Stimulated activated CD8-positive, alpha-beta memory T cell treated with anti-CD3 and anti-CD28 coated beads, Interleukin-15, amount 100 ng/mL, for 24 hours (primary cell): ENCODE results near the gene SERPIND1.

Experiments used
- DNase-seq: peaks from one replicate; pipeline ENCODE4 v3.0.0-alpha.2; 2020; ENCODE audit warnings: low read depth

Gene SERPIND1

GRCh38 chr22:20793748-20794649 is 20.1 kb downstream of the SERPIND1 start:
- DNase-seq = no peak

- no peak for DNase-seq
Measured at GRCh38 chr22:20794650-20795413, 20.9 kb downstream of the SERPIND1 start.

DNA sequence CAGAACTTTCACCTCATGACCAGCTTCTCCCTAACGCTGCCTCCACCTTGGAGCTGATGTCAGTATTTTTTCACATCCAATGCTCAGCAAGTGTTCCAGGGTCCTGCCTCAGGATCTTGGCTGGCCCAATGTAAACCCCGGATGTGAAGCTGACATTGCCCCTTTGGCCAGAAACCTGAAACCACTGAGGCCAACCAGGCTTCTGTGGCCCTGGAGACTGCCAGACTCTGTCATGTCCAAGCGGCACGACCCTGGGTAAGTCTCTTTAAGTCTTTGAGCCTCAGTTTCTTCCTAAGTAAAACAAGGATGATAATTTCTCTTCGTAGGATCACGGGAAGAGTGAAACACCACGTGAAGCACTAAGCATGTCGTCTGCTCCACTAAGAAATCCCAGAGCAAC is 22.8 kb downstream of the SERPIND1 start:
- DNase-seq = no peak

DNA sequence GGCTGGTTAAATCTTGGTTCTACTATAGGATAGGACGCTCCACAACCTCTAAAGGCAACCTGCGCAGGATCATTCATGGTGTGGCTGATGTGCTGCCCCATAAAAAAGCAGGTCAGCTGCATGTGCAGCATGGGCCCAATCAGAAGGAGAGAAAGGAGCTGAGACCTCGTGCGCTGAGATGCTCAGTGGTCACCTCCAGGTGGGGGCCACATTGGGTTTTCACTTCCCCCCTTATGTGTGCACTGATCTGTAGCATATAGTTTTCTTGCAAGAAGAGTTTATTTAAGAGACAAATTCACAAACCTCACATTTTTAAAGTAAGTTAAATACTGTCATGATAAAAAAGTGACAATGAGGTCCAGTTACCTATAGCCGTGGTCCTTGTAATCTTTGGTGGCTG is 24.3 kb downstream of the SERPIND1 start:
- no peak for DNase-seq

- DNase-seq = no peak
Measured at GRCh38 chr22:20798974-20799373, 25.1 kb downstream of the SERPIND1 start.

DNA sequence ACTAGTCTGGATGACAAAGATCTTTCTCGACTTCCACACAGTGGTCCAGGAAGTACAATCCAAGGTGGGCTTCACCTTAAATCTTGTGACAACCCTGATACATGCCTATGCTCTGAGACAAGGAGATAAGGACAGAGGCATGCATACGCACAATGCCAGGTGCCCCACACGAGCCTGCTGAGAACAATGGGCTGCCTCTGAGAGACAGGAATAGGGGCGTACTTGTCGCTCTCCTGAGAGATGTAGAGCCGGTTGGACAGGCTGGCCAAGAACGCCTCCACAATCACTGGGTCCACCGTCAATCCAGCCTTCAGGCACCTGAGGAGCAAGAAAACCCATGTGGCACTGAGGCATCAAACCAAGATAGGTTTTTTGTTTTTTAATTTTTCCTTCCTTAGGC is 25.5 kb downstream of the SERPIND1 start:
- no peak for DNase-seq

DNA sequence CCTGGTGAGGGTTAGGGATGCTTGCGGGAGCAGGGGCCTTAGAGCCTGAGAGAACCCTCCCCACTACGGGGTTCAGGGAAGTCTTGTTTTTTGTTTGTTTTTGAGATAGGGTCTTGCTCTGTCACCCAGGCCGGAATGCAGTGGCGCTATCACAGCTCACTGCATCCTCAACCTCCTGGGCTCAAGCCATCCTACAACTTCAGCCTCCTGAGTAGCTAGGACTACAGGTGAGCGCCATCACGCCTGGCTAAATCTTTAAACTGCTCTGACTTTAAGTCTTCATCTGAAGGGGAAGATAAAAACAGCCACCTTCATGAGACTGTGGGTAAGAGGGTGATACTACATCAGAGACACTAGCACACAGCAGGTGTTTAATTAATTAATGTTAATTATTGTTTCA is 28.5 kb downstream of the SERPIND1 start:
- no peak for DNase-seq

GRCh38 chr22:20802922-20803553 is 29.1 kb downstream of the SERPIND1 start:
- DNase-seq = no peak

GRCh38 chr22:20803696-20804324 is 29.9 kb downstream of the SERPIND1 start:
- no peak for DNase-seq

- DNase-seq = no peak
Measured at GRCh38 chr22:20804650-20805049, 30.7 kb downstream of the SERPIND1 start.

GRCh38 chr22:20805972-20806471 is 32.1 kb downstream of the SERPIND1 start:
- DNase-seq = no peak

DNA sequence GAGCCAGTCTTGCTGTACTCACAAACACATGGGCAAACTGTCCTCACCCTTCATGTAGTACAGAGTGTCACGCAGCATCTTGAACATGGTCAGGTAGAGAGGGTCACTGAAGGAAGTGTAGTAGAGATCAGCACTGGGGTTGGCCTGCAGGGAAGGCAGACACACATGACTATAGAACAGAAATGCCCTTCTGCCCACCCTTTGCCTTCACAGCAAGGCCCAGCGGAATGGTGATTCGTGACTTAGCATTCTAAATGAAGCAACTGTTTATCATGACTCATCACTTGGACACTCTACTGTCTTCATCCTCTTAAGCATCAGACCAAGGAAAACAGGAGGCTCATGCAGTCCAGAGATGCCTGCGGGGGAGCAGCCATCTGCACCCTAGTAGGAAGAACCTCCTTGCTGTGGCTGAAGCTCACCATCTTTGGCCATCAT is 33.4 kb downstream of the SERPIND1 start:
- no peak for DNase-seq

DNA sequence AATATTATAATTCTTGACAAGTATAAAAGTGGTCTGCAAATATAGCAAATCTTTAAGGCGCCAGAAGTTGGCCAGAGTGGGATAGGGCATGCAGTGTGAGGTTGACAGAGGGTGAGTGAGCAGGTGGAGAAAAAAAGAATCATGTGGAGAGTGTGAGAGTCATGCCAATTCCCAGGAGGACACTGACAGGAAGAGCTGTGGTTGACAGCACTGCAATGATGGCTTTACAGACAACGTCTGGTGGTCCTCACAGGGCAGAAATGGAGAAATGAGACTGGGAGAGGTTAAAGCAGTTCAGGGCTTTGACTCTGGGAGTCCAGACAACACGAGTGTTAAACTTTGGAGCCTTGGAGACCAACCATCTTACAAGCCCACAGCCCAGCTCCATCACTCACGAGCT is 34.9 kb downstream of the SERPIND1 start:
- no peak for DNase-seq

GRCh38 chr22:20809538-20810185 is 35.7 kb downstream of the SERPIND1 start:
- no peak for DNase-seq

- DNase-seq = no peak
Measured at GRCh38 chr22:20810645-20811044, 36.7 kb downstream of the SERPIND1 start.

GRCh38 chr22:20811171-20811570 is 37.3 kb downstream of the SERPIND1 start:
- no peak for DNase-seq

DNA sequence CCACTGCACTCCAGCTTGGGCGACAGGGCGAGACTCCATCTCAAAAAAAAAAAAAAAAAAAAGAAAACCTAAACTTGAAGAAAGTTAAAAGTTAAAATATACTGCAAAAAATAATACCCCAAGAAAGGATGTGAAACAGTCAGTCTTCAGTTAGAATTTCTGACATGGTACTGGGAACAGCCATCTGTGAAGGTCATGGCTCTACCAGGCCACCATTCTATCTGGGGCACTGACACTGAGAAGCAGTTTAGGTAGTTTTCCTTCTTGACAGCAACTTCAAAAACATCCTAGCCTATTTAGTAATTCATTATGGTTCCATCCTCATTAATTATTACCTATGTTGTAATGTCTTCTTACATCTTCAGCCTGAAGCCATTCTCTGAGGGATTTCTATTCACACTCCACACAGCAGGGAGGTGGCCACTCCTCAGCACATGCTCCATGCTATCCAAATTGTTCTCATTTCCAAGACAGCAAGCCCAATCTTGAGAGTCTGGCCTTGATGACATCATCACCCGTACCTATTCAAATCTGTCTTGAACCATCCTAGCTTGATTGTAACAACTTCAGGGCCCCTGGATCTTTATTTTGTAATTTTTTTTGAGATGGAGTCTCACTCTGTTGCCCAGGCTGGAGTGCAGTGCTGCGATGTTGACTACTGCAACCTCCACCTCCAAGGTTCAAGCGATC is 38.2 kb downstream of the SERPIND1 start:
- no peak for DNase-seq

DNA sequence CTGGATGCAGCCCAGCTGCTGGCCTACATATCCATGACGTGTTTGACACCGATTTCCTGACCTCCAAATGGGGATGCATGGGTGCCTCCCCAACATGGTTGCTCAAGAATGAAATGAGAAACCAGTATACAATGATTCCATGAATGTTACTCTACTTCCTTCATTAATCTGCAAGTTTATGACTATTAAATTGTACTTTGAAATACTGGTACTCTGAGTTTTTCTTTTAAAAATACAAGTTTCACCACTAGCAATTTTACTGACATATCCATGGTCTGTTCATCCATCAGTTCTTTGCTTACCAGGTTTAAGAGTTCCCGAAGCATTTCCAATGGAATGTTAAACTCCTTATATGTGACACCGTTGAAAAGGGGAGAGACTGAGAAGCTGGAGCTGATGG is 39.1 kb downstream of the SERPIND1 start:
- DNase-seq = no peak

GRCh38 chr22:20814221-20814808 is 40.4 kb downstream of the SERPIND1 start:
- DNase-seq = no peak

GRCh38 chr22:20815477-20816050 is 41.7 kb downstream of the SERPIND1 start:
- DNase-seq = no peak
